DMS114 treated with DMSO at 0.1 percent for 48 hours (cell line): ENCODE results near the gene COL2A1.
"Not testable (repeated sequence)": the region's sequence is repeated elsewhere in the genome, so short reads cannot be mapped to it uniquely, and the experiment has no call there.

Experiments used
- DNase-seq: peaks from one replicate; lab custom pipeline; 2025; ENCODE audit not compliant: unreplicated experiment; lab: John Stamatoyannopoulos, UW

The COL2A1 gene

DNA sequence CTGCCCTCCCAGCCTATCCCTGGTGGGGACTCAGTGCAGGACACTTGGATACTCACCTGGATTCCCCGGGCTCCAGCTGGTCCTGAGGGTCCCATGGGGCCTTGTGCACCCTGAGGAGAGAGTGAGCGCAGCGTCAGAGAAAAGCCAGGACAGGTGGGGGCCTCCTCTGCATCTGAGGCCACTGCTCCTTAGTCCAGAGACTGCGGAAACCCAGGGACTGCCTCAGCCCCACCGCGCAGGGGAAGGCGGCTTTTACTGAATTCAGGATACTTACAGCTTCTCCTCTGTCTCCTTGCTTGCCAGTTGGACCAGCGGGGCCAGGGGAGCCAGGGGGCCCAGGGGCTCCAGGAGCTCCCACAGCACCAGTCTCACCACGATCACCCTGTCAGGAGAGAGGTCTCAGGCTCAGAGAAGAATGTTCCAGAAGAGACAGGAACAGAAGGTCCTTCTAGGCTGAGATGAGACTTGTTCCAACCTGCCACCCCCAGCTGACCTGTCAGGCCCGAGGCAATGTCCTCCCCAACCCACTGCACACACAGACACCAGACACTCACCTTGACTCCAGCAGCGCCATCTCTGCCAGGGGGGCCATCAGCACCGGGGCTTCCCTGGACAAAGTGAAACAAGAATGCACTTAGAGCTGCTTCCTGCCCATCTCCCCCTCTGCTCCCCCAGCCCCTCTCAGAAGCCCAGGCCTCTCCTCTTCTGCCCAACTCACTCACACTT lies 27.1 kb downstream of the COL2A1 start:
- no peak for DNase-seq

DNA sequence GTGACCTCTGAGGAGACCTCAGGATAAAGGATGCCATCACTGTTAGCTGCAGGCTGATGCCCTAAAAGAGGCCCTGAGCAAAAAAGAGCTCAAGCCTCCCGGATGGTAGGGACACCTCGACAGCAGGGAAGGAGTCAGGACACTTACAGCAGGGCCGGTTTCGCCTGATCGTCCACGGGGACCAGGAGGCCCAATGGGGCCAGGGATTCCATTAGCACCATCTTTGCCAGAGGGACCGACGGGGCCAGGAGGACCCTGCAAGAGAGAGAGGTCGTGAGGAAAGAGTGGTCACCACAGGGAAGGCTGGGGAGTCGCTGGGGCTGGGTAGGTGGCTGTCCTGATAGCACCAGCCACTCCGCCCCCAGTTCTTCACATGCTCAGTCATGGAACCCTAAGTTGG lies 28.5 kb downstream of the COL2A1 start:
- no peak for DNase-seq

DNA sequence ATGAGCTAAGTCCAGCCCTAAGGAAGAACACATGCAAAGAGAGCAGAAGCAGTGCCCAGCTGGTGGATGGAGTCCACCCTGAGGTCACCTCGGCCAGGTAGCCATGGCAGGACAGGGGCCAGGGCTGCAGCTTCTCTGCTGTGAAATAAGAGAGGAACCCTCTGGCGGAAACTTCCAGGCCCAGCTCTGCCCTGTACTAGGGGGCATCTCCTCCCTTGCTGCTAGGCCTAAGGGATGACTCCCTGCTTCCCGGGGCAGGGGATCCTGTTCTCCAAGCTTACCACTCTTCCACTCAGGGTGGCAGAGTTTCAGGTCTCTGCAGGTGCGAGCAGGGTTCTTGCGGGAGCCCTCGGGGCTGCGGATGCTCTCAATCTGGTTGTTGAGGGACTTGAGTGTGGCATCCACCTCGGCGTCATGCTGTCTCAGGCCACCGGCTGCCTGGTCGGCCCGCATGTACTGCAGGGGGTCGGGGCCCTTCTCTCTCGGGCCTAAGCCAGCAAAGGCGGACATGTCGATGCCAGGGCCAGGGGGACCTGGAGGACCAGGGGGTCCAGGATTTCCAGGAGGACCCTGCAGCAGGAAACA lies 29.1 kb downstream of the COL2A1 start:
- DNase-seq: no peak

DNA sequence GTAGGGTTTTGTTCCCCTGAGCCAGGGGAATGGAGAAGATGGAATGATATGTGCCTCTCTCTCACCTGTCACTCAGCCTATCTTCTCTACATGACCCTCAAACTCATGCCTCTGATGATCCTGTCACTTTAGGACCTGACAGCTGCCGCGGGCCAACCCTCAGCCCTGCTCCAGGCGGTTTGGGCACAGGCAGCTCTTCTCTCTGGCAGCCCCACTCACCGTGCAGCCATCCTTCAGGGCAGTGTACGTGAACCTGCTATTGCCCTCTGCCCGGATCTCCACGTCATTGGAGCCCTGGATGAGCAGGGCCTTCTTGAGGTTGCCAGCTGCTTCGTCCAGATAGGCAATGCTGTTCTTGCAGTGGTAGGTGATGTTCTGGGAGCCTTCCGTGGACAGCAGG lies 30.4 kb downstream of the COL2A1 start:
- DNase-seq: no peak

DNA sequence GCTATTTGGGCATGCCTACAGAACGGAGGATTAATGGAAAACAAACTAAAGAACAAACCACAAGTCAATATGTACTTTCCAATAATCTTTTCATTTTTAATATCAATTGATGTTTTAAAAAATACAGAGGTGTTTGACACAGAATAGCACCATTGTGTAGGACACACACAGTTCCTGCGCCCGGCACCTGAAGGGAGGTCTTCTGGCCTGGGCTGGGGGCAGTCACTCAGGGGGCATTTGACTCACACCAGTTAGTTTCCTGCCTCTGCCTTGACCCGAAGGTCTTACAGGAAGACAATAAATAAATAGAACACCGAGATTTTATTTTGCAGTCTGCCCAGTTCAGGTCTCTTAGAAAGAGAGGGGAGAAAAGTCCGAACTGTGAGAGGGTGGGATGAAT lies 31.4 kb downstream of the COL2A1 start:
- DNase-seq: no peak

DNA sequence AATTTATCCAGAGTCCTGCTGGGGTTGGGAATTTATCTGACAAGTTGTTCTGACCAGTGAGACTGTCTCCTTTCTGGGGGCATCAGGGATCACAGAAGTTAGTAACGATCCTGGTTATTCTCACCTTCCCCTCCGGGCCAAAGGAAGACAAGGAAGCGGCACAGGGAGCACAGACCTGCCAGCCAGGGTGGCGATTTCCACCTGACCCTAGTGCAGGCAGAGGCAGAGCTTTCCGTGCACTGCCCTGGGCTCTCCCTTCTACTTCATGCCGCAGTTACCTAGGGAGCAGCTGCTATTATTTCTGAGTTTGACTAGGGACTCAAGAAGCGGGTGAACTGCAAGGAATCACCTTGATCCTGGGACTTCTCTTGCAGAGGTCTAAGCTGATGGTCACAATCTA lies 33.4 kb downstream of the COL2A1 start:
- no peak for DNase-seq

DNA sequence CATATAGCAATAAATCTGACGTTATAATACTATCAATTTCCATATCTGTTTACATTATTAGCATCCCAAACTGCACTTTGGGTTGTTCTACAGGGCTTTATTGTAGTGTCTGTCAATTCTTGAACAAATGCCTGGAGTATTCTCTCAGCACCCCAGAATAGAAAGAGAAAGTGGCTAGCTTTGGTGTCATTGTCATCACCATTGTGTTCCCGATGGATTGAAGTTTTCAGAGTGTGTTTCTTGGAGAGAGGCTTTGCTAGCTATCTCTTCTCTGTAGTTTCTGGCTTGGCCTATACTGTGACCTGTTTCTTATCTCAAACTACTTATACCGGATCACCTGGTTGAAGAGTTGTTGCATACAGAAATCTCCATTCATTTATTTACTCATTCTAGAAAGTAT lies 34.4 kb downstream of the COL2A1 start:
- DNase-seq: no peak

DNA sequence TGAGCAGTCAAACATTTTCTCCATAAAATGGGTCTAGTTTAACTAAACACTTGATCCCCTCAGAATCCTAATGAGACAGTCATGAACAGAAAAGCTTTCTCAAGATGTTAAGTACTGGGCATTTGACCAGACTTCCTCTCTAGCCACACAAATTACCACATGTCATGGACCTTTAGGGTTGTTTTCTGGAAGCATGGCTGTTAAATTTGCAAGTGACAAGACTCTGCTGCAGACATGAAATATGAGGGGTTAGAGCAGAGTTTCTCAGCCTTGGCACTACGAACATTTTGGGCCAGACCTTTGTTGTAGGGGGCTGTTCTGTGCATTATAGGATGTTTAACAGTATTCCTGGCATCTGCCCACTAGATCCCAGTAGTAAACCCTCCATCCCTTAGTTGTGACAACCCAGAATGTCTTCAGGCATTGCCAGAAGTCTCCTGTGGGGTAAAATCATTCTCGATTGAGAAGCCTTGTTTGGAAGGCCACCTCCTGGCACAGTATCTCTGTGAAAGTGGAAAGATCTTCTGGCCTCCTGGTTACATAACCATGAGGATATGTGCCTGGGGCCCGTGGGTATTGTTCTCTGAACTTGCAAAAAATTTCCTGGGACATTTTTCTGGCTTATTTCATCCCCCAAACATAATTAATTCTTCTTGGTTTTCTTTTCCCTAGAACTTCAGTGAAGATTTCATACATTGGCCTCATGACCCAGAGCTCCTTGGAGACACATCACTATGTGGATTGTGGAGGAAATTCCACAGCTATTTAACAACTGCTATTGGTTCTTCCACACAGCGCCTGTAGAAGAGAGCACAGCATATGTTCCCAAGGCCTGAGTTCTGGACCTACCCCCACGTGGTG lies 36.6 kb downstream of the COL2A1 start:
- no peak for DNase-seq

DNA sequence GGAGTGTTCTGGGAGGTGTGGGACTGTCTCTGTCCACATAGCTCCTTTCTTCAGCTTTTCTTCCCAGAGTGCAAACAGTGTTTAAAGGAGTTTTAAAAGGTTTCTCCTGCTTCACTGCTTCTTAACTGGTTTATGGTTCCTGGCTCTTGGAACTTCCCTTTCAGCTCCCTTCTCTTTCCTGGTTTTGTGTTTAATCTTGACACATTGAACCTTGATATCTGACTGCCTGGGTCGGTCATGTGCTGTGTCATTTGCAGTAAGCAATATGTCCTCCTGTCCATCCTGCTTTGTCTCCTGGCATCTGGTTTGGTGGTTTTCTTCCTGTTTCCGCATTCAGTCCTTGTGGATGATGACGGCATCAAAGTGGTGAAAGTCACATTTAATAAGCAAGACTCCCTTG lies 38.7 kb downstream of the COL2A1 start:
- no peak for DNase-seq

DNA sequence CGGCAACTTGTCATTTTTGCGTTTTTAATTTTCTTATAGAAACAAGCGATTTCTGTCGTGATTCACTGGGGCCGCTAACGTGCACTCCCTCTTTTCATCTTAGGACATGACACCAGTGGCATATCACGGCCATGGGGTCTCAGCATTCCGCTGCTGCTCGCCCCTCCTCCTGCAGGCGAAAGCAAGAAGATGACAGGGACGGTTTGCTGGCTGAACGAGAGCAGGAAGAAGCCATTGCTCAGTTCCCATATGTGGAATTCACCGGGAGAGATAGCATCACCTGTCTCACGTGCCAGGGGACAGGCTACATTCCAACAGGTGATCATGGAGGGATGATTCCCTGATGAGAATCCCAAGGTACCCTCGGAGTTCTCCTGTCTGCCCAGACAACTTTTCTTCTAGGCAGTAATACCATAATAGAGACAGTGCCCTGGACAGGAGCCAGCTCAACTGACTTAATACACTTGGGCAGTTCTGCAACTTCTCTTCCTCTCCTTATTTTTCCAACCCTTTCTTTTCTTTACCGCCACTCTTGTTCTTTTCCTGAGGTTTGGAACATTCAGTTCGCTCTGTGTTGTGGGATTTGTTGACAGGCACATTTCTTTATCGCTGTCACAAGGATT lies 40.1 kb downstream of the COL2A1 start:
- DNase-seq: no peak

DNA sequence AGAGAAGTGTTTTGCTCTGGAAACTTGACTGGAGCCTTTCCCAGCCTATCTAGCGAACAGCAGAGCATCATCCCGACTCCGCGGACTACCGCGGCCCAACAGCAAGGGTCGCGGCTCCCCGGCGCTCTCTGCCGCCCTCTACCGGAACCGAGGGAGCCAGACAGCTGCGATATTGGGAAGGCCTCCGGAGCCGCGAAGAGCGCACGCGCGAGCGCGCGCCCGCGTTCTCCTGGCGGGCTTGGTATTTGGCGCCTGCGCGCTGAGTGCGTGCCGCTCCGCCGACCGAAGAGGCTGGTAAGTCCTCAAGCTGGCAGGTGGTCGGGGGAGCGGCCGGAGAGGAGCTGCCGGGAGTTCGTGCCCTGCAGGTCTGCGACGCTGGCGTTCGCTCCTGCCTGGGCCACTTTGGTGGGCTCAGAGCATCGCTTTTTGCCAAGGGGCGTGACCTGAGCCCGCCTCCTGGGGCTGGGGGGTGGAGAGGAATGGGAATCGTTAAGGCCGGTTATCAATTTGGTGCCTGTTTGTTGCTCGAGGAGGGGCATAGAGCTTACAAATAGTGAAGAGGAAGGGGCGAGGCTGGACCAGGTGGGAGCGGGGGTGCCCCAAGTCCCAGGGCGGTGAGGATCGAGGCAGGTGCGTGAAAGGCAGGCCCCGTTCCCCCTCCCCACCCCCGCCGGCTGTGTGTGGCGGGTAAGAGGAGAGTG lies 40.8 kb downstream of the COL2A1 start, which contains the start of gene TMEM106C:
TMEM106C (plus strand) TSS at position 257 of the 701 bp plus-strand sequence. CDS start 641 bp downstream, outside the sequence.
- DNase-seq: peak; percentile 88

DNA sequence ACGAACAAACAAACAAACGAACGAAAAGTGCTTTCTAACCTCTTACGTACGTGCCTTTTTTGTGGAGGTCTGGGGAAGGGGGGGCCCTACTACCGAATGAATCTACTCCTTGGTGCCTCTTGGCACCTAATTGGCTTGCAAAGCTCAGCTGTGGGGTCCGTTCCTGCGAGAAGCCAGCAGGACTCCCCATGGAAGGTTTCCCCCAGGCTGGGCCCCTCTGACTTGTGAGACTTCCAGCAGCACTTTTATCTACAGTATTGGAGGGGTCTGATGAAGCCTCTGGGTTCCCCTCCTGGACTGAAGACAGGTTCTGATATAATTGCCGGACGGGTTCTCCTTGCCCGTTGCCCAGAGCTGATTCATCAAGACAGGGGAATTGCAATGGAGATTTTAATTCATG lies 42.1 kb downstream of the COL2A1 start:
- DNase-seq: no peak

DNA sequence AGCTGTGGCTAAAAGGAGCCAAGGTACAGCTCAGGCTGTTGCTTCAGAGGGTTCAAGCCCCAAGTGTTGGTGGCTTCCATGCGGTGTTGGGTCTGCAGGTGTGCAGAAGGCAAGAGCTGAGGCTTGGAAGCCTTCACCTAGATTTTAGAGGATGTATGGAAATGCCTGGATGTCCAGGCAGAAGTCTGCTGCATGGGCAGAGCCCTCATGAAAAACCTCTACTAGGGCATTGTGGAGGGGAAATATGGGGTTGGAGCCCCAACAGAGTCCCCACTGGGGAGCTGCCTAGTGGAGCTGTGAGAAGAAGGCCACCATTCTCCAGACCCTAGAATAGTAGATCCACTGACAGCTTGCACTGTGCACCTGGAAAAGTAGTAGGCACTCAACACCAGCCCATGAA lies 46.6 kb downstream of the COL2A1 start:
- not testable (repeated sequence) for DNase-seq

DNA sequence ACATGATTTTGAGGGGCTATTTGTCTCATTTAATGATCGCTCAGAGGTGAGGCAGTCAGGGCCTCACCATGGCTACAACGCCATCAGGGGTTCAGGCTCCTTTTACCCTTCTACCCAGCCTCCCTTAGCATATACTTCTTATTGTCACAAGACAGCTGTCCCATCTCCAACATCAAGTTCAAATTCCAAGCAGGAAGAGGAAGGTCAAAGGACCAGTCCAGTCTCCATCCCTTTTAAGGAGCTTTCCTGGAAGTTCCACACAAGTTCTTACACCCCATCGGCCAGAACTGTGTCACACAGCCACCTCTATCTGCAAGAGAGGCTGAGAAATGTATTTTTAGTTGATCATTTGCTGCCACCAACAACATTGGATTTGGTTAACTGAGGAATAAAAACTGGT lies 49.2 kb downstream of the COL2A1 start:
- DNase-seq: no peak

DNA sequence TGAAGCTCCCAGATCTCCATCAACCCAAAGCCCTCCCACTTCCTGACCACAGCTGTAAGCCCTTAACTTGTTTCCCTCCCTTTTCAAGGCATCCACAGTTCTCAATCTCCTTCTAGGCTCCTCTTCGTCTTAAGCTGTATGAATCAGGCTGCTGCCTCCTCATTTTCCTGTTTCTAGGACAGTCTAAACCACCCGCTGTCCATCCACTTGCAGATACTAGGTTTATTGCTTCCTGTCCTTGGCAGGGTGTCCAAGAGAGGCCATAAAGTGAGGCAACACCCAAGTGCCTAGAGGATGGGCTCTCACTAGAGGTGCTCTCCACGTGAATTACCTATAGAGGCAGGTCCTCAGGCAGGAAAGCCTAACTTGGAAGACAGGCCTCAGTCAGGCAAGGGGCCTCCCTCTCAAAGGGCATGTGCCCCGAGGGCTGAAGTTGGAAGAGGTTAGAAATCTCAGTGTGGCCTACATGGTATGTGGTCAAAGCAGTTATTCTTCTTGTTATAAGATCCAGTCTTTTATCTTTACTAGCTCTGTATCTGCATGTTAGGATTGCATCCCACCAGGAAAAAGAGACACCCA lies 49.7 kb downstream of the COL2A1 start:
- DNase-seq: no peak

DNA sequence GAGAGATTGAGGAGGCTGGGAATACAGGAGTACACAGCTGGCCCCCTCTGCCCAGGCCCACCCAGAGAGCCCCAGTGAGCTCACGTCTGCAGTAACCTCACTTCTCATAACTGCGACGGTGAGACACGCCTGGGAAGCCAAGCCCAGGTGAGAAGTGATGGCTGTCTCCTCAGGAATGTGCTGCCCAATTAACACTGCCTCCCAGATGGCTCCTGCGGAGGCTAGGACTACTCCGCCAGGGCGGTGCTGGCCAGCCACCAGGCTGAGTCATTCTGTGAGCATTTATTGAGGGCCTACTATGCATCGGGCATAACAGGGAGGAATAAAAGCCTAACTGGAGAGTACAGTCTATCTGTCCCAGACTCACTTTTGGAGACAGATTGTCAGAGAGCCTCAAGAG lies 50.2 kb downstream of the COL2A1 start:
- DNase-seq: no peak

DNA sequence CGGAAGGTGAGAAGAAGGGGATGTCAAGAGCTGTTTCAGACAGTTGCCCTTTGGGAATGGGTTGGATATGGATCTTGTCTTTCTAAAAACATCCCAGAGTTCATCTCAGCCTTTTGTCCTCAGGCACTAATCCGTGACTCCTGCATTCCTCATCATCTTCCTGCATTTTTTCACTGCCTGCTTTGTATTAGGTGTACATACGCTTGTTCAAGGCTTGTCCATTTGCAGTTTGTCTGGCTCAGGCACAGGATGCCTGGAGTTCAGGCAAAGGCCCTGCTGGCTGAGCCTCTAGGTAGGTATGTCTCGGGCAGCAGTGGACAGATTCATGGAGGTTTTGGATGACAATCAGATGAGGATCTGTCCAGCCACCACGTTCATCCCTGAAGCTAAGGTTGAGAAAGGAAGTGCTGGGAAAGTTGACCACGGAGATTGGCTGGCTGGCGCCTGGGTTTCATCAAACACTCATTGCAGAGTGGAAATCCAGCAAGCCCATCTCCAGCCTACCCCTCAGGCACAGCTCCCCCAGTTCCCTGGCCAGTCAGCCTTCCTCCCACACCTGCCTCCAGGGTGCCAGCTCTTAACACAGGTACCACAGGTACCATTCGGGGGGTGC lies 53.3 kb downstream of the COL2A1 start:
- no peak for DNase-seq

DNA sequence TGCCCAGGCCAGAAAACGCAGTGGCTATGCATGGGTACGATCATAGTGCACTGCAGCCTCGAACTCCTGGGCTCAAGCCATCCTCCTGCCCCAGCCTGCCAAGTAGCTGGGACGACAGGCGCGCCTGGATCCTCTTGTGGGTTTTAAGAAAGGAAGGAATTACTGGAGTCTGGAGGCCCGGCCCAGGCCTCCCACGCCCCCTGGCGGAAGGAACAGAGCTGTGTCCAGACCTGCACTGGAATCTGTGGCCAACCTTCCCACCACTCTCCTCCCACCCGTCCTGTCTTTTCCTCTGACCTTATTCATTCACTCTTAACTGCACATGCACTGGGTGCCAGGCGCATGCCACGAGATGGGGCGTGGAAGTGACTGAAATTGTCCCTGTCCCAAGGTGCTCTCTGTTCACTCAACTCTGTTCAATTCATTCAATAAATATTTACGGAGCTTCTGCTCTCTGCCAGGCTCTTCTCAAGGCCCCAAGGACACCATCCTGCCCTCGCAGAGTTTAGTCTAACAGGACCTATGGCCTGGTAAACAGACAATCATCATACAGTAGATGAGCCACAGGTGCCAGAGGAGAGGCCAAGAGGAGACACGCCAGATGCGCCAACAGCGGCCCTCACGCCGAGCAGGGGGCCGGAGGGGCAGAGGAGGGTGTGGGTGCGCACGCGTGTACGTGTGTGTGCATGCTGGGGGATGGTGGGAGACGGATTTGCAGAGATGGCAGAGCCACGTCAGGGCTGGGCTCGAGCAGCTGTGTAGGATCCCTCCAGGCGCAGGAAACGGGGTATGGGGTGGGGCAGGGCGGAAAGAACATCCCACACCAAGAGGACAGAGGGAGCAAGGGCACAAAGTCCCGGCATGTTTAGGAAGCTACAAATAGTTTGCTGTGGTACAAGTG lies 54.6 kb downstream of the COL2A1 start:
- peak; percentile 59 for DNase-seq

DNA sequence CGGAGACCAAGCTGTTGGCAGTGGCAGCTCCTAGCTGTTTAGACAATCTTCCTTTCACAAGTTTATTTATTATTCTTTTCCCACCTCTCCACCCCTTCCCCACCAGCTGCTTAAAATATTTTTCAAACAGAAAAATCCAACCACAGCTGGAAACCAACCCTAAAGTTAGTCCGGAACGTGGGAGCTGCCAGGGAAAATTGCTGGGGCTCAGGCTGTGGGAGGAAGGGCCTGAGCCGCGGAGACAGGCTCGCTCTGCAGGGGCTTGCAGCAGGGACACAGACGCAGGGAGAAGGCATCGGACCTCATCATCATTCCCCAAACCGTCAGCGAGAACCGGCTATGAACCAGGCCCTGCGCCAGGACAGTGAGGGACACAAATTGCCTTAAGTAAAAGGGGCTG lies 56.9 kb downstream of the COL2A1 start:
- DNase-seq: no peak
